ENCODE results near the gene COL16A1.

The COL16A1 gene

DNA sequence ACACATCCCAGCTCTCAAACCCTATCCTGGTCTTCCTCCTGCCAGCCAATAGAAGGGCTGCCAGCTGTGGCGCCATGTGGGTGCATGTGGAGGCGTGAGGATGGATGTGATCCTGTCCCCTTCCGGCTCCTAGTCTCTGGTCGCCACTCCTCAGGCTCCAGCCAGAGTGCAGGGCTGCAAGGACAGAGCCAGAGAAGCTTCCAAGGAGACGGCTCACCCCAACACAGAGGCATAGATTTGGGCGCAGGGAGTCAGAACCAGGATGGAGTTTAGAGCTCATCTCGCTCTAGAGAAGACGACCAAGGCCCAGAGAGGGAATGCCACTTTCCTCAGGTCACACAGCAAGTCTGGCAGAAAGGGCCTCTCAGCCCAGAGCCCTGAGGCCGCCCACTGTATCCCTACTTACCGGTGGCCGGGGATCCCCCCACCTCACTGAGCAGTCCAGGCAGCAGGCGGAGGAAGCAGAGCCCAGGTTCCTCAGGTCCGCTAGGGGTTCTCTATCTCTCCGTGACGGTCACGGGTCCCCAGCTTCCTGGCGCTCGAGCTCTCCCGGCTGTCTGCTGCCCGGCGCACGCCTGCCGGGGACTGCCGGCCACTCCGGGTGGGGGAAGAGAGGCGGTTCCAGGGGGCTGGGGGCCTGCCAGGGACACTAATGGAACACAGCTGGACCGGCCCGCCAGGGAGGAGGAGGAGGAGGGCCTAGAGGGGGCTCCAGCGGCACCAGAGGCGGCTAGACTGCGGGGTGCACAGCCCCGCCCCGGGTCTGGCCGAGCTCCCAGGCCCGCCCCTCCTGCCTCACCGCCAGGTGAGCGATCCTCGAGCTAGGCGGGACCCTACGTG, at the start of gene COL16A1:
COL16A1 (minus strand) TSS at position 587 of the 840 bp plus-strand sequence. CDS start 1,824 bp downstream, outside the sequence.
- no peak for DNase-seq

- no peak for DNase-seq
These were observed 49.2 kb upstream of the COL16A1 start for GRCh38 chr1:31752952-31753475.

- DNase-seq: no peak
These were observed 48.4 kb upstream of the COL16A1 start for GRCh38 chr1:31752258-31752657.

GRCh38 chr1:31751822-31752241, 48.0 kb upstream of the COL16A1 start:
- DNase-seq: no peak

DNA sequence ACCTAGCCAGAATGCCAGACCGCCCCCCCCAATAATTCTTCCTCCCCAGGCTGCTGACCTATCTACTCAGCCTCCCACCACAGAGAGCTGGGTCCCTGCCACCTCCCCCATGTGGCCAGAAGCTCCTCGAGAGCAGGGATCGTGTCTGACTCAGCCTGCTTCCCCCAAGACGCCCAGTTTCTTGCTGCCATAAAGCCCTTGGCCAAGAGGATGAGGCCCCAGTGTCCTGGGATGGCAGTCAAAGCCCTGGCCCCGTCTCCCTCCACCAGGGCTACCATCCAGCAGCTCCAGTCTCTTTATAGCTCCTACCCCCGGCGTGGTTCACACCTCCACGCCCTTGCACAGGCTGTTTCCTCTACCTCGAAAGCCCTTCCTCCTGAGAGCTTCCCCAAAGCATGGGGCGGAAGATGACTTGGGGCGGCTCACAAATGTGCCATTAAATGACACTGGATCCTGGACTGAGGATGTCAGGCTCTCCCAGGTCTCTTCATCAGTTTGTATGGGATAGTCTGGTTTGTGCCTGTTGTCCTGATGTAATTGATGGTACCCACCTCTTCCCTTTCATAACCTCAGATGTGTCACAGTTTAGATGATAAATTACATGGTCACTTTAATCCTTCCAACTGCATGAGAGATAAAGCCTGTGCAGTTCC, 47.2 kb upstream of the COL16A1 start:
- DNase-seq: peak; percentile 41

DNA sequence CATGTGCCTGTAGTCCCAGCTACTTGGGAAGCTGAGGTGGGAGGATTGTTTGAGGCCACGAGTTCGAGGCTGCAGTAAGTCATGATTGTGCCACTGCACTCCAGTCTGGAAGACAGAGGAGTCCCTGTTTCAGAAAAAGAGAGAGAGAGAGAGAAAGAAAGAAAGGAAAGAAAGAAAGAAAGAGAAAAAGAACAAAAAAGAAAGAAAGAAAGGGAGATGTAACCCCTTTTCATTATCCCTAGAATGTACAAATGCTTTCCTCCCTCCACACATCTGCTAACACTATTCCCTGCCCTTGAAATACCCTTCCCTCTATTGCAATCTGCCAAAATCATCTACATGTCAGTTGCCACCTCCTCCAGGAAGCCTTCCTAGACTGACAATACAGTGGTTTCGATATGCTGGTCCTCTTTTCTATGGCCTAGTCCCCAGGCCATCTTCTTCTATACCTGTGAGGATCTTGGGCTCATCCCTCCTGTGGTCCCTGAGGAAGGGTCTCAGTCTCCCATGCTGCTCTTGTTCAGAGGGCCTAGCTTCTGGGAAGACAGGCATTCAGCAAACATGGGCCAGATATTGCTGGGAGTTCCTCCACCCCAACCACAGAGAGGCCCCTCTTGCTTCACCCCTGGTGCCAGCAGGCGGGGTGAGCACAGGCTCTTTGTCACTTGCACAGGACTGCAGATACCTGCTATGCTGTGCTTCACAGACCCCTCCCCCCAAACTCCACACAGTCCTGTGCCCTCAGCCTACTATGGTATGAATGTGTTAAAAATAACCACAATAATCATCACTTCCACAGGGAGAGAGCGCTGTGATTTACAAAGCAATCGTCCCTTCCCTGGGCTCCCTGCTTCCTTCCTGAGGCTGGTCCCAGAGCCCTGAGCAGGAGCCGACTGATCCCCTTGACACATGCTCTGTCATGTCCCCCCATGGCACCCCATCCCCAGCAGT, 46.2 kb upstream of the COL16A1 start:
- DNase-seq: no peak

GRCh38 chr1:31748365-31748764, 44.5 kb upstream of the COL16A1 start:
- no peak for DNase-seq

DNA sequence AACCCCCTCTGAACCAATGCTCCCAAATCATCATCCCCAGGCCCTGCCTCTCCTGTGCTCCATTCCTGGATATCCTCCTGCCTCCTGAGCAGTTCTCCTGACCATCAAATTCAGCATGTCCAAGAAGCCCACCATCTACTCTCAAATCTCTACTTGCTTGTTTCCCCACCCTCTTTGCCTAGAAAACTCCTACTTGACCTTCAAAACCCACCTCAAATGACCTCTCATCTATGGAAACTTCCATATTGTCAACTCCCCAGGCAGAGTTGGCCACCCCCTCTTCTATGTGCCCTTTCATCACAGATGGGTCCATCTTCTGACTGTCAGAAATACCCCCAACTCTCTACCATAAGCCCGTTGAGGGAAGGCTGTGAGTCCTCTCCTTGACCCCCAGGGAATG, 43.5 kb upstream of the COL16A1 start:
- DNase-seq: no peak

DNA sequence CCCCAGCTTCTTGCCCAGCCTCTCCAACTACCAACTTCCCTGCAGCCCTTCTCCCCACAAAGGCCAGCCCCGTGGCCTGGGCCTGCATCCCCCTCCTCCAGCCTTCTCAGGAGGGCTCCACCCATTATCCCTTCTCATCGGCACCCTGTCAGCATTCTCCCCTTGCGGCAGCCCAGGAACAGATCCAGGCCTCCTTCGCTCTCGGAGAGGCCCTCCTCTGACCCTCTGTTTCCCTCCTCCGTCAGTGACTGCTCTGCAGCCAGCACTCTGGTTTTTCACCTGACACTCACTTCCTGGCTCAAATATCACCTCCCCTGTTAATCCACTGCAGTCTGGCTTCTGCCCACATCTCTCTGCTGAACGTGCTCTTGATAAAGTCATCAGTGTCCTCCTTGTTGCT, 42.9 kb upstream of the COL16A1 start:
- no peak for DNase-seq

DNA sequence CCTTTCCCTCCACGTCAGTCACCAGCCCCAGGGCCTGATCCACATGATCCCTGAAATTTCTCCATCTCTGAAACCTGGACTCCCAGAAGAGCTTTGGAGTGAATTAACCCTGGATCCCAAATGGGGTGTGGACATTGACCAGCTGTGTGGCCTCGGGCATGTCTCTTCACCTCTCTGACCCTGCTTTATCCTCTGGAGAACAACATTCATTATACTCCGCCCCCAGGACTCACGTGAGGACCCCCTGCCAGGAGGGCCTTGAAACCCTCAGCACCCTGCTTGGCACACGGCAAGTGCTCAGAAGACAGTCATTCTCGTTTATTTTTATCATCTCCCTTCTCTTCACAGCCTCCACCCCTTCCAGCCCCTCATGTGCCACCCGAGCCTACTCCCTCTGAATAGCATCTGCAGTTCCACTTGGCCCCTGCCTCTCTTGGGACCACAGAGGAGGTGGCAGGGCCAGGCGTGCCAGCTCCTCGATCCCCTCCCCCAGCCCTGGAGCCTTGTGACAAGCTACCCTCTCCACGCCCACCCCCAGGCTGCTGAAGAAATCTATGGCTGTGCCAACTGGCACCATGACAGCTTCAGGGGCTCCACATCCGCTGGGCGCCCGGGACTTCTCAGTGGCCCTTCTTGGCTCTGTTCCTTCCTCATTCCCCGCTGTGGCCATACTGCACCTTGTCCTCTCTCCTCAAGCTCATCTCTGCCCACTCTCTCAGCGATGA, 42.3 kb upstream of the COL16A1 start:
- no peak for DNase-seq

DNA sequence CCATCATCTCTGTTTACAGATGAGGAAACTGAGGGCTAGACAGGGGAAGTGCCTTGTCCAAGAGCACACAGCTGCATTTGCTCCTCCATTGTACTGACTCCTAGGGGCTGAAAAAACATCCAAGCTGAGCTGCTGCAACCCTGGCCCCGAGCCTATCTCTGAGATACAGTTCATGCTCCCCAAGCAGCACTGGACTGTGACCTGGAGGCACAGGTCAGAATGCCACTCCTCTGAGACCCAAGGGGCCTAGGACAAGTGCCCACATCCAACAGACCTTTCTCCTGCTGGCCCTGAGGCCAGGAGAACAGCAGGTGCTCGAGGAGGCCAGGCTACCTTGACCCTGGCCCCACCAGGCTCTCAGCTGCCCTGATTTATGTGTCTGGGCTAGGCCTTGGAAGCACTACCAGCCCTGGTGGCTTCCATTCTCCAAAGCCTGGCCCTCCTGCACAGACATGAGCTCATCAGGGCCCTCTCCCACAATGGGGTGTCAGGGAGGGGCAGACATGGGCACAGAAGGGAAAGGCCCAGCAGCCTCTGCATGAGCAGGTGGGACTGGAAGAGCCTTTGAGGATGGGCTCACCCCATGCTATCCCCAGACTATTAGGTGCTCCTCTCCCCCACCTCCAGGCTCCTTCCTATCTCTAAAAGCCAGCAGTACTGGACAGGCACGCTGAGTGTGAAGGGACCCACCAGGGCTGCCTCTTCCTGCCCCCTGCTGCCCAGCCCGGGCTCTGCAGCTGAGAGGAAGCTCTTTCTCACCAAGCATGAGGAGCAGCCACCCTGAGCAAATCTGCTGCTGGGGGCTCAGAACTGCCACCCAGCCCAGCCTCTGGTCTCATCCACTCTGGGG, 41.5 kb upstream of the COL16A1 start:
- peak; percentile 48 for DNase-seq

- peak; percentile 50 for DNase-seq
These were observed 40.5 kb upstream of the COL16A1 start for GRCh38 chr1:31744165-31744888.

- DNase-seq: no peak
These were observed 38.8 kb upstream of the COL16A1 start for GRCh38 chr1:31742462-31743212.

DNA sequence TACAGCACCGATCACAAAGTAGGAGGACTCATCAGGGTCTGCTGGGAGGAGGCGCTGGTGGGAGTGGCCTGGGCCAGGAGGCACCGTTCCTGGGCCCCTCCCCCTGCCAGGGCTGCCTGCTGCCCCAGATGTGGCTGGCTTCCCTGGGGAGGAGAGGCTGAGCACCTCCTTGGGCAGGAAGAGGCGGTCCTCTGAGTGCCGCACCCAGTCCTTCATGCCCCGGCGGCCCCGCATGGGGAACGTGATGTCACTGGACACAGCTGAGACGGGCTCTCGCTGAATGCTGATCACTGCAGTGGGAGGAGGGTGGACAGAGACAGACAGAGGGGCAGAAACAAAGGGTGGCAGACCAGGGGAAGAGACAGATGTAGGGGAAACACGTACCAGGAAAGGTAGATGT, 35.5 kb upstream of the COL16A1 start:
- peak; percentile 58 for DNase-seq

DNA sequence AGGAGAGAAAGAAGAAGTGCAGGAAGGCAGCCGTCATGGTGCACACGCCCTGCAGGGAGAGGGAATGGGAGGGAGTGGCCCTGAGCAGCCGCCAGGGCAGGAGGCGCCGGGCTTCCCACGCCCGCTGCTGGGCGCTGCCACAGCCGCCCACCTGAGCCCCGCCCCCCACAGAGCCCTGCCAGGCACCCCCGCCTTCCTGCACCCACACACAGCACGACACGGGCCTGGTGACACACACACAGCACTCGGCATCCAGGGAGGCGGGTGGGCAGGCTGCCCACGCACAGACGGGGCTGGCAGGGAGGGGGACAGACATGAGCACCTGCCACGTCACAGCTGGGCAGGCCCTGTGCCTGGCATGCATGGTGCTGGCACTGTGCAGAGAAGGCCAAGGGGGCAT, 32.9 kb upstream of the COL16A1 start:
- DNase-seq: no peak

DNA sequence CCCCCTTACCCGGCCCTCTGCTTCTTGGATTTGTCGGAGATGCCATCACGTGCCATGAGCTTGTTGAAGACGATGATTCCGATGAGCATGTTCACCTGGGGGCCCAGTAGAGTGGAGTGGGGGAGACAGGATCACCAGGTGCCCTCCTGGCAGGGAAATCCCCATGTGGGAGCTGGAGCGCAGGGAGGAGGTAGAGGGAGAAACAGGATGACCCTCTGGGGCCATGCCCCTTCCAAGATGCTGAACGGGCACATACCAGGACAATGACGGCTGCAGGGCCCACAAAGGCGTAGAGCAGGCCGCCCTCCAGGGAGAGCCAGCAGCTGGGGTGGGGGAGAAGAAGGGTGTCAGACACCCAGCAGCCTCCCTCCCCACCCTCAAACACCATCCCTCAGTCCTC, 31.8 kb upstream of the COL16A1 start:
- DNase-seq: no peak

GRCh38 chr1:31734582-31735107, 30.8 kb upstream of the COL16A1 start:
- no peak for DNase-seq

DNA sequence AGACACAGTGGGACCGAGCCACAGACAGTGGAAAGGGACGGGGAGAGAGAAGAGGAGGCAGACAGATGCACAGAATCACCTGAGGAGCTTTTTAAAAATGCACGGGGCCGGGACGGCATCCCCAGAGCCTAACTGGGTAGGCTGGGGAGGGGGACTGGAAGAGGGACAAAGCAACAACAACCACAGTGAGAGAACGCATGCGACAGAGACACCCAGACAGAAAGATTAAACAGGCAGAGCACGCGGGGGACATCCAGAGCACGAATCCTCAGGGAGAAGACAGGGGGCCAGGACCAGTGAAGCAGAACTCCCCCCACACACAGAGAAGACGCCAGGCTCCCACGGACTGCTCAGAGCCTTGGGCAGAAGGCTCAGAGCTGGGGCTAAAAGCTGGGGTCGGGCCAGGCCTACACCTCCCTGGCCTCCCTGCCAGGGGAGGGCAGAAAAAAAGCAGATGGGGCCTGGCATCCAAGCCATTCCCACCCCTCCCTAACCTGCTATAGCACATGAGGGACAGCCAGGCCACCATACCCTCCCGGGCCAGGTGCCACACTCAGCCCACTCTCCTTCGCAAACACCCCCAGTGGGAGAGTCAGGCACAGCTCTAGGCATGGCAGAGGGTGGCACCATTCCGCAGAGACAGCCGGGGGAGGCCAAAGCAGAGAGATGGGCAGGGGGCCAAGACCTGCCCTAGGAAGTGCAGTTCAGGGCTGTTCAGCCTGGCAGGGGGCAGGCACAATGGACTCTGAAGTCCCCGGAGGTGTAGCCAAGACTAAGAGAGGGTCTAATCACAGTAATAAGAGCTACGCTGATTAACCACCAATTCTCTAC, 29.8 kb upstream of the COL16A1 start:
- DNase-seq: no peak

Data from CD4-positive, alpha-beta T cell treated with Interleukin-15 for 1 hour (primary cell).